PC-9 (cell line): ENCODE measurements around the gene RBBP8. TPM values are rescaled to one million over a fixed set of nuclear protein-coding genes. Genes with fewer than 3 reads are reported as not detected.

Experiments used
- BruUV-seq: library from RNA; stranded (reverse); fragments of 400-500 nt; replicated peaks from 2 replicates; lab custom pipeline; 2021; lab: Mats Ljungman, UMichigan
- CTCF ChIA-PET: fragments of 300-600 bp; sonication (Branson Sonifier 250); formaldehyde crosslinking; loops from one replicate; lab custom pipeline; 2022; ENCODE audit warnings: antibody characterized with exemption; lab: Charles Lee
- POLR2A ChIA-PET: fragments of 300-600 bp; sonication (Branson Sonifier 250); formaldehyde crosslinking; loops from one replicate; lab custom pipeline; 2022; ENCODE audit warnings: antibody characterized with exemption; ENCODE audit not compliant: unreplicated experiment; lab: Charles Lee
- DNase-seq, 2 experiments: peaks; one replicate each; pipeline versions ENCODE4 v3.0.0 to v3.0.0-alpha.2; 2015 to 2022; ENCODE audit warnings: mixed read lengths in 1 of 2
- H2AFZ ChIP-seq: fragments of 200-600 bp; sonication (generic); 2 replicates; pipeline ENCODE4 v1.8.1; 2017; ENCODE audit warnings: antibody characterized with exemption
- H3F3A ChIP-seq: fragments of 200-600 bp; sonication (generic); 2 replicates; pipeline ENCODE4 v1.8.1; 2017; ENCODE audit warnings: antibody characterized with exemption, mild to moderate bottlenecking, low read depth; ENCODE audit not compliant: insufficient read depth
- H3K27ac ChIP-seq: fragments of 200-600 bp; sonication (generic); 2 replicates; pipeline ENCODE4 v1.6.1; 2016; ENCODE audit warnings: mixed run types
- H3K27me3 ChIP-seq: fragments of 200-600 bp; sonication (generic); 2 replicates; pipeline ENCODE4 v1.6.1; 2016; ENCODE audit warnings: low read depth, mixed run types; ENCODE audit not compliant: insufficient read depth
- H3K36me3 ChIP-seq: fragments of 200-600 bp; sonication (generic); 2 replicates; pipeline ENCODE4 v1.6.1; 2016; ENCODE audit warnings: low read depth, mixed run types
- H3K4me1 ChIP-seq: fragments of 200-600 bp; sonication (generic); replicated peaks from 2 replicates; pipeline ENCODE4 v1.6.1; 2016; ENCODE audit warnings: mixed run types; ENCODE audit not compliant: insufficient read depth
- H3K4me2 ChIP-seq: fragments of 200-600 bp; sonication (generic); 2 replicates; pipeline ENCODE4 v1.6.1; 2017; ENCODE audit warnings: mixed run types
- H3K4me3 ChIP-seq: fragments of 200-600 bp; sonication (generic); 2 replicates; pipeline ENCODE4 v1.6.1; 2016; ENCODE audit warnings: mixed run types
- H3K79me2 ChIP-seq: fragments of 200-600 bp; sonication (generic); 2 replicates; pipeline ENCODE4 v1.6.1; 2017; ENCODE audit warnings: low read depth, mixed run types
- H3K9me2 ChIP-seq: fragments of 200-600 bp; sonication (generic); 2 replicates; pipeline ENCODE4 v1.8.1; 2017; ENCODE audit warnings: mild to moderate bottlenecking; ENCODE audit not compliant: insufficient read depth
- H3K9me3 ChIP-seq: fragments of 200-600 bp; sonication (generic); 2 replicates; pipeline ENCODE4 v1.8.1; 2016; ENCODE audit warnings: low read depth; ENCODE audit not compliant: insufficient read depth
- H4K20me1 ChIP-seq: fragments of 200-600 bp; sonication (generic); 2 replicates; pipeline ENCODE4 v1.8.1; 2017; ENCODE audit not compliant: insufficient read depth
- EZH2 ChIP-seq: fragments of 200-600 bp; sonication (generic); IDR thresholded peaks from 2 replicates; pipeline ENCODE4 v1.8.0; 2017; ENCODE audit warnings: antibody characterized with exemption, low read depth
- intact Hi-C: fragments of 100-400 bp; cut with micrococcal nuclease; formaldehyde crosslinking; loops from one replicate; pipeline ENCODE4 v1.10.0; 2022; ENCODE audit not compliant: unreplicated experiment
- total RNA-seq: library from RNA; stranded (reverse); gene quantifications from 2 replicates; pipeline ENCODE4 v1.2.3, GENCODE V29; 2021
- TF ChIP-seq, protein P1 (sequence below): fragments of 200-600 bp; sonication (generic); conservative IDR thresholded peaks from 2 replicates; pipeline ENCODE4 v1.6.1; 2017; ENCODE audit warnings: mixed run types, antibody characterized with exemption, mild to moderate bottlenecking, moderate library complexity

The RBBP8 gene
- total RNA-seq, 1 experiment from 2014 or later: 28.4 TPM

DNA sequence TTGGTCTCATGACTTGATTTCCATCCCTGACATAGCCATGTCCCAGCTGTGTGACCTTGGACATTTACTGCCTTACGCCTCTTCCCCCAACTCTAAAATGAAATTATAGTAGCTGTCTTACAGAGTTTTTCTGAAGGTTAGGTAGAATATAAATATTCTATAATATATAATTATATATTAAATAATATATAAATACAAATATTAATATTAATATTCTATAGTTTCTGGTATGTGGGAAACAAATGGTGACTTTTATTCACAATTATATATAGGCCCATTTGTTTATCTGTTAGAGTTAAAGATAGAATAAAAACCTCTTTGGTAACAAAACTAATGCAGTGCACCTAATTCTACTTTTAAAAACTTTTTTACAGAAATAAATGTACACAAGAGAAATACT, 1.7 kb downstream of the RBBP8 start:
- POLR2A ChIA-PET: no interaction called here
- Histone ChIP-seq H3K4me3 (peak overlapping the region; percentile 86; the same call in 1 of the 2 replicates), H3K36me3 (no peaks in the 10 kb centered on the region; the same call in 1 of the 2 replicates), H3K4me1 (peaks cover 7% of the 10 kb centered on the region; the same call in 1 of the 2 replicates), H3K9me3 (no peaks in the 10 kb centered on the region), H3K4me2 (peak overlapping the region; percentile 90), H3K27me3 (no peaks in the 10 kb centered on the region), H2AFZ (no peak overlapping the region), H4K20me1 (no peaks in the 10 kb centered on the region), H3K79me2 (peaks cover 19% of the 10 kb centered on the region), H3K27ac (no peak overlapping the region), H3K9me2 (no peaks in the 10 kb centered on the region), H3F3A (no peaks in the 10 kb centered on the region)
- CTCF ChIA-PET: interaction anchor here (0.6 kb wide), 1 partner anchor 87 kb away, joined by 10 read pairs; no protein-coding TSS in a partner anchor
- DNase-seq: no peak
- intact Hi-C loops: loop anchor here (5.0 to 10.0 kb wide), 3 partner anchors 50 to 122 kb away; no protein-coding TSS in a partner anchor
- no peak for TF ChIP-seq EZH2
- TF ChIP-seq, protein P1, sequence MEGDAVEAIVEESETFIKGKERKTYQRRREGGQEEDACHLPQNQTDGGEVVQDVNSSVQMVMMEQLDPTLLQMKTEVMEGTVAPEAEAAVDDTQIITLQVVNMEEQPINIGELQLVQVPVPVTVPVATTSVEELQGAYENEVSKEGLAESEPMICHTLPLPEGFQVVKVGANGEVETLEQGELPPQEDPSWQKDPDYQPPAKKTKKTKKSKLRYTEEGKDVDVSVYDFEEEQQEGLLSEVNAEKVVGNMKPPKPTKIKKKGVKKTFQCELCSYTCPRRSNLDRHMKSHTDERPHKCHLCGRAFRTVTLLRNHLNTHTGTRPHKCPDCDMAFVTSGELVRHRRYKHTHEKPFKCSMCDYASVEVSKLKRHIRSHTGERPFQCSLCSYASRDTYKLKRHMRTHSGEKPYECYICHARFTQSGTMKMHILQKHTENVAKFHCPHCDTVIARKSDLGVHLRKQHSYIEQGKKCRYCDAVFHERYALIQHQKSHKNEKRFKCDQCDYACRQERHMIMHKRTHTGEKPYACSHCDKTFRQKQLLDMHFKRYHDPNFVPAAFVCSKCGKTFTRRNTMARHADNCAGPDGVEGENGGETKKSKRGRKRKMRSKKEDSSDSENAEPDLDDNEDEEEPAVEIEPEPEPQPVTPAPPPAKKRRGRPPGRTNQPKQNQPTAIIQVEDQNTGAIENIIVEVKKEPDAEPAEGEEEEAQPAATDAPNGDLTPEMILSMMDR: no peak
- BruUV-seq: no TSS peak

DNA sequence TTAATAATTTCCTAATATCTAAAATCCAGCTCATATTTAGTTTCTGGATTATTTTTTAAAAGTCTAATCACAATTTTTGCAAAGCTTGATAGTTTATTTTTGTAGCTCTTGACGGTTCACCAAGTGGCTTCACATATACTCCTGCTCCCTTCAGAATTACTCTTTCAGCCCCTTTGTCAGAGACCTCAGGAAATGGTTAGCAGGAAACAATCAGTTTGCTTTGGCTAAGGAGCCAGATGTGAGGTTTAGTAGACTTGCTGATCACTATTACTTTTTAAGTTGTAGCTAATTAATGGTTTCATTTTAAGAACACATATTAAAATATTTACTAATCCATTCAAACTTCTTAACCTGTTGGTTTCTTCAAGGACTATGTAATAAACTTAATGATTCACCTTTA, 2.3 kb downstream of the RBBP8 start:
- TF ChIP-seq EZH2: no peak
- TF ChIP-seq, protein P1: no peak
- no peaks in the 10 kb centered on the region for H3F3A ChIP-seq
- H3K4me3 ChIP-seq: no peak overlapping the region
- H3K27ac ChIP-seq: no peak overlapping the region
- BruUV-seq: no TSS peak
- peak overlapping the region; percentile 36; the same call in 1 of the 2 replicates for H3K4me2 ChIP-seq
- peaks cover 19% of the 10 kb centered on the region for H3K79me2 ChIP-seq
- POLR2A ChIA-PET: interaction anchor here (0.6 to 0.7 kb wide), 2 partner anchors 31 to 787 kb away, joined by 14 to 15 read pairs; no protein-coding TSS in a partner anchor
- H2AFZ ChIP-seq: no peak overlapping the region
- CTCF ChIA-PET: no interaction called here
- H3K27me3 ChIP-seq: no peaks in the 10 kb centered on the region
- intact Hi-C loops: loop anchor here (10.0 kb wide), 1 partner anchor 49 kb away; no protein-coding TSS in a partner anchor
- H3K9me3 ChIP-seq: no peaks in the 10 kb centered on the region
- H4K20me1 ChIP-seq: no peaks in the 10 kb centered on the region
- H3K4me1 ChIP-seq: peaks cover 7% of the 10 kb centered on the region; the same call in 1 of the 2 replicates
- no peak for DNase-seq
- no peaks in the 10 kb centered on the region for H3K9me2 ChIP-seq
- H3K36me3 ChIP-seq: no peaks in the 10 kb centered on the region; the same call in 1 of the 2 replicates

DNA sequence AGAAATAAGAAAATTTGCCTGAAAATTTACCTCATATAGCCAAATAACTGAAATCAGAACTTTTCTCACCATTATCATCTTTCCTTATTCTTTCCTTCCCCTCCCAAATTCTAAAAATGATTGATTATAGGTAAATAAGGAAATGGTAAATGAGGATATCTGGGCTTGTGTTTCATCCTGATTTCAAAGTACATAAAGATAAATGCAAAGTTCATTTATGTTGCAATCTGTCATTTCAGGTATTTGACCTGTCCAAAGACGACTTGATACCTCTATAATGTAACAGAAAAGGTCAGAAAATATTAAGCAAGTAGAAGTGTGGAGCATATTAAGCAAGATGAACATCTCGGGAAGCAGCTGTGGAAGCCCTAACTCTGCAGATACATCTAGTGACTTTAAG, 3.4 kb downstream of the RBBP8 start:
- no peak for DNase-seq
- intact Hi-C loops: loop anchor here (10.0 kb wide), 1 partner anchor 48 kb away; no protein-coding TSS in a partner anchor
- Histone ChIP-seq H3K27me3 (no peaks in the 10 kb centered on the region), H3K36me3 (no peaks in the 10 kb centered on the region; the same call in 1 of the 2 replicates), H4K20me1 (no peaks in the 10 kb centered on the region), H3K9me2 (no peaks in the 10 kb centered on the region), H2AFZ (no peak overlapping the region), H3K79me2 (peaks cover 19% of the 10 kb centered on the region), H3F3A (no peaks in the 10 kb centered on the region), H3K4me1 (peaks cover 7% of the 10 kb centered on the region; the same call in 1 of the 2 replicates), H3K9me3 (no peaks in the 10 kb centered on the region), H3K4me2 (no peak overlapping the region), H3K4me3 (no peak overlapping the region), H3K27ac (no peak overlapping the region)
- CTCF ChIA-PET: no interaction called here
- POLR2A ChIA-PET: no interaction called here
- no TSS peak for BruUV-seq
- TF ChIP-seq, protein P1: no peak
- TF ChIP-seq EZH2: no peak
